Amniotic epithelial cell (primary cell): ENCODE measurements around the gene LIMS2.

ENCODE experiments used
- DNase-seq: peaks from one replicate; pipeline ENCODE4 v3.0.0-alpha.2; 2010; ENCODE audit warnings: low read depth

The LIMS2 gene

DNA sequence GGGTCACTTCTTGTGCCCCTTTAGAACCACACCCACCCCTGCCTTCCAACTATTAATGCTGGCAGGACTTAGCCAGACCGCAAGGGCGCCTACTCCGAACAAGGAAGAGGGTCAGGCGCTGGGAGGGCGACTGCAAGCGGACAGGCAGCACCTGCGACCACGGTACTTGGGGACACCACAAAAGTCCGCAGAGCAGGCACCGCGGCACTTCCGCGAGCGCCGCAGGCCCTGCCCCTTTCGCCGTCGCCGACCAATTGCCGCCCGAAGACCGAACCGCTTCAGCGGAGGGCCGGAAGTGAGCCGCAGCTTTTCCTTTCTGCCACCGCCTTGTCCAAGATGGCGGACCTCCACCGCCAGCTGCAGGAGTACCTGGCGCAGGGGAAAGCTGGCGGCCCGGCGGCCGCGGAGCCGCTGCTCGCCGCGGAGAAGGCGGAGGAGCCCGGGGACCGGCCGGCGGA lies 25.9 kb upstream of the LIMS2 start, which contains the start of gene SFT2D3:
Gene SFT2D3 (plus strand): TSS at position 305 of the 458 bp plus-strand sequence. CDS start 32 bp downstream, at position 337.
- peak; percentile 87 for DNase-seq

DNA sequence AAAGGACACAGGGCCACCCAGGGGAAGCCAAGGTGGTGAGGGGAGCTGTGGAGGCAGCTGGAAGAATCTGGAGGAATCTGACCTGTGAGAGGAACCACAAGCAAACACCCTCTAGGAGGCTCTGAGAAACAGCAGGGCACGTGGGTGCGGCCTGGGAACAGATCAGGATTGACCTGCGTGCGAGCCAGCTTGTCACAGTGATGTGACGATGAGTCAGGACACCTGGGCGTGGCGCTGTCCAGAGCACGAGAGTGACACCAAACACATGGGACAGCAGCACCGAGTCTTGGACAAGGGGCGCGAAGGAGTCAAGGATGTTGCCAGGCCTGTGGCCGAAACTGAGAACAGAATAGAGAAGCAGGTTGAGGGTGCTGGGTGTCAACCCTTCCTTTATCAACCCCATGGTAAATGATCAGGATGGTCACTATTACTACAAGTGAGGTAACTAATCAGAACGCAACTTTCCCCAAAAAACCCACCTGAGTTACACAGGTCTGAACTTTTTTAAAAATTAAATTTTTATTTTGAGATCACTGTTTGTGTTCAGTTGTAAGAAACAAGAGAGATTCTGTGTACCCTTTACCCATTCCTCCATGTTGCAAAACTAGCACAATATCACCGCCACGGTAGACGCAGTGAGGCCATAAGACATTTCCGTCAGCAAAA lies 25.3 kb upstream of the LIMS2 start:
- no peak for DNase-seq

DNA sequence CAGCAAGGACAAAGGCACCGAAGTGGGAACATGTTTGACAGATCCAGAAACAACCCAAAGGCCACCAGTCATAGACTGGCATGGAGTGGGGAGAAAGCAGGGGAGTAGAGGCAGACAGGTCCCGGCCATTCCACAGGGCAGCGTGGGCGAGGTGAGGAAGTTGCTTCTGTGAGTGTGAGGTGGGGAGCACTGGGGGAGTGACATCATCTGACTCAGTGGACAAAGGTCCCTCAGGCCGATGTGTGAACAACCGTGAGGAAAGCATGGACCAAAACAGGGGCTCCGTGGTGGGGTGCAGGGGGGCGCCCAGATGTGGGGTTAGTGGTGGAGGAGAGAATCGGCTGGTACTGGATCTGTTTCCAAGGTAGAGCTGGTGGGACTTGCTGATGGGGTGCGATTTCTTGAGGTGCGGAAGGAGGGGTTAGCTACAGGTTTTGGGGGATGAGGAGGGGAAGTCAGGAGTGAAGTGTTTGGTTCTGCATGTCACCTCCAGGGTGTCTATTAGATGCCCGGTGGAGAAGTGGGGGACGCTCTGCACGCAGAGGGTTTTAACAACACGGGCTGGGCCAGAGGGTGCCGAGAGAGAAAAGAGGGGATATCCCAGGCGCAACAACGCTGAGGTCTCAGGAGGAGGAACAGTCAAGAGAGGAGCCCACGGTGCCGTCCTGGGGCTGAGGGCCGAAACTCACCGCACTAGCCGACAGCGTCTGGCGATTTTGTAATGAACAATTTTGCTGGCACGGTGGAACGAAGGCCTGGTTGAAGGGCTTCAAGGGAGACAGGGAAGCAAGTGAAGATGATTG lies 23.4 kb upstream of the LIMS2 start:
- DNase-seq = no peak

DNA sequence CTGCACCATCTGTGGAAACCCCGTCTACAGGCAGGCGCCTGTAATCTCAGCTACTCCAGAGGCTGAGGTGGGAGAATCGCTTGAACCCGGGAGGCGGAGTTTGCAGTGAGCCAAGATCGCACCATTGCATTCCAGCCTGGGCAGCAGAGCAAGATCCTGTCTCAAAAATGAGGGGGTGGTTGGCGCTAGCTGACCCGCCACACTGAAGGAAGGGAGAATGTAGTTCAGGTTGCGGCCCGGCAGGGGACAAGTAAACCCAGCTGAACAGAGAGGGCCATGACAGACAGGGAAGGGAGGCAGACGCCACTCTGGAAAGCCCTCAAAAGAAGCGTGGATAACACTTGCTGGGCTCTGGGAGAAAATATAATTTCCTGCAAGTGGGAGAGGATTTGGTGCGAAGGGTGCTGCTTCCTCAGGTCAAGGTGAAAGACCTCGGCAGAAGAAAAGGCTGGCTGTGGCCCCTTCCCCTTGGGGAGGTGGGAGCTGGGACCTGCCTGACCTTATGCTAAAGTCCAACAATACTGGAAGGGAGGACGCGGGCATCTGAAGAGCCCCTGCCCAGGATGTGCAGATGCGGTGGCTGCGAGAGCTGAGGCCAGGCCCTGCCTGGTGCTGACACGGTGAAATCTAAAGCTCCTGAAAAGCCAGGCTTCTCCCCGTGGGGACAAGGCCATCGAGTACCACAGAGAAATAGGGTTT lies 22.3 kb upstream of the LIMS2 start:
- no peak for DNase-seq

- no peak for DNase-seq
These were observed 20.5 kb upstream of the LIMS2 start for GRCh38 chr2:127695491-127696472.

DNA sequence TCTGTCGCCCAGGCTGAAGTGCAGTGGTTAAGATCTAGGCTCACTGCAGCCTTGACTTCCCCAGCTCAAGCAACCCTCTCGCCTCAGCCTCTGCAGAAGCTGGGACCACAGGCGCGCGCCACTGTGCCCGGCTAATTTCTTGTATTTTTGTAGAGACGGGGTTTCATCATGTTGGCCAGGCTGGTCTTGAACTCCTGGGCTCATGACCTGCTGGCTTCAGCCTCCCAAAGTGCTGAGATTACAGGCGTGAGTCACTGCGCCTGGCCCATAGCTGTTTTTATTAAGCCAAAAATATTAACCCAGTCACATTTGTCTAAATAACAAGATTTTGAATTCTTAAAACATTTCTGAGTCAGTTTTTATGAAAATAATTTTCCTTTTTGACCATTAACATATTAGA lies 19.7 kb upstream of the LIMS2 start:
- no peak for DNase-seq

DNA sequence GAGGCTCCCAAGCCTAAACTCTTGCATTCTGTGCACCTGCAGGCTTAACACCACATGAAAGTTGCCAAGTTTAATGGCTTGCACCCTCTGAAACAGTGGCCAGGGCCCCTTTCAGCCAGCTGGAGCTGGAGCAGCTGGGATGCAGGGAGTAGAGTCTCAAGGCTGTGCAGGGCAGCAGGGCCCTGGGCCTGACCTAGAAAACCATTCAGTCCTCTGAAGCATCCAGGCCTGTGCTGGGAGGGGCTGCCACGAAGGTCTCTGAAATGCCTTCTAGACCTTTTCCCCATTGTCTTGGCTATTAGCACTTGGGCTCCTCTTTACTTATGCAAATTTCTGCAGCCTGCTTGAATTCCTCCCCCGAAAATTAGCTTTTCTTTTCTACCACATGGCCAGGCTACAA lies 15.4 kb upstream of the LIMS2 start:
- DNase-seq = no peak

- no peak for DNase-seq
These were observed 13.1 kb upstream of the LIMS2 start for GRCh38 chr2:127688405-127688804.

- DNase-seq = peak; percentile 91
These were observed 10.2 kb upstream of the LIMS2 start for GRCh38 chr2:127685410-127686080.

DNA sequence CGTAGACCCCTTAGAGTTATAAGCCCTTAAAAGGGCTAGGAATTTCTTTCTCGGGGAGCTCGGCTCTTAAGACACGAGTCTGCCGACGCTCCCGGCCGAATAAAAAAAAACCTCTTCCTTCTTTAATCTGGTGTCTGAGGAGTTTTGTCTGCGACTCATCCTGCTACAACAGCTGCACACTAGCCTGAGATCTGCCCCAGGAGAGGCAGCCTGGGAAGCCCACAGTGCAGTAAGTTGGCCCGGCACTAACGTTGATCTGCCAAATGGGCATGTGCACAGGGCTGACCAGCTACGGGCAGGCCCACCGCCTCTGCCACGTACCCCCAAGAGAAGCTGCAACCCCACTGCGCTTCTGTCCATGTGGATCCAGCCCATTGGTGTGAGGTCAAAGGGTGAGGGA lies 8.4 kb upstream of the LIMS2 start:
- peak; percentile 22 for DNase-seq

GRCh38 chr2:127683056-127683455 lies 7.7 kb upstream of the LIMS2 start:
- DNase-seq = no peak

DNA sequence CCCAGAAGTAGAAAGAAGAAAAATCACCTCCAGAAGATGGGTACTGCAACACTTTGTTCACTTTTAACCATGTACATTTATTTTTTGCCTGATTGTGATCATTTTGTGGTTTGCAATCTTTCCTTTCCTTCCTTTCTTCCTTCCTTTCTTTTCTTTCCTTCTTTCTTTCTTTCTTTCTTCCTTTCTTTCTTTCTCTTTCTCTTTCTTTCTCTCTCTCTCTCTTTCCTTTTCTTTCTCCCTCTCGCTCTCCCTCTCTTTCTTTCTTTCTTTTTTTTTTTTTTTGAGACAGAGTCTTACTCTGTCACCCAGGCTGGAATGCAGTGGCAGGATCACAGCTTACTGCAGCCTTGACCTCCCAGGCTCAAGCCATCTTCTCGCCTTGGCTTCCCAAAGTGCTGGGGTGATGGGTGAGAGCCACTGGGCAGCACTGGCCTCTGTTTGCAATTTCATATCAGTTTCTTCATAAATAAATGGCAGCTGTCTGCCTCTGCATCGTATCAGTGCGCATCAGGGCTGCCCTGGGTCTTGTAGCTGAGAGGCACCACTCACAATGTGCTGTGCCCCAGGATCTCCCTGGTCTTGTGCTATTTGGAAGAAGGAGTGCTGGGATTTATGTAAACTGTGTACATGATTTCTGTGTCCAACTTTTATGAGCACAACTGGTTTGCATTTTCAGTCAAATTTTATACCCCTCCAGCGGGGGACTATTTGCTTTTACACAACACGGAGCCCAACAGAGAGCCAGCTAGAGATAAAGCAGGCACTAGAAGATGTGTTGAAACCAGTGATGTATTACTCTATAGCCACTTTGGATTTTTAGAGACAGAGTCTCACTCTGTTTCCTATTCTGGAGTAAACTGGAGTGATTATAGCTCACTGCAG lies 6.9 kb upstream of the LIMS2 start:
- peak; percentile 43 for DNase-seq

DNA sequence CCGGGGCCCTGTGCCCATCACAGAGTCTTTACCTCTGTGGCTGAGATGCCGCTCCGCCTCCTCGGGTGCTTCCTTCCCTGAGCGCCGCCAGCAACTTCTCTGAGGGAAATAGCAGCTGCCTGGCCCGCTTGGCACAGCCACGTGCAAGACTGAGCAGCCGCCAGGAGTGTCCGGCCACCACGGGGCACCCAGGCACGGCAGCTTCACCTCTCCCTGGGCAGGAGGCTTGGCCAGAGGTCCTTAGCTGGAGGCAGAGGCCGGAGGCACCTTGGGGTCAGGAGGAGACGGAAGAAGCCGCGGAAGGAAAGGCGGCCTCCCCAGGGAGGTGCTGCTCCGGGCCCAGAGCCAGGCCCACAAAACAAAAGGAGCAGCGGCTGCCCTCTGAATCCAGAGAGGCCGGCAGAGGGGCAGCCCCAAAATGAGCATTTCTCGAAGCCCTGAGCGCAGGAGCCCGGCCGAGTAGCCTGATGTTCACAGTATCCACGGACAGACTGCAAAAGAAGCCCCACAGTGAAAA lies 6.0 kb upstream of the LIMS2 start:
- DNase-seq = no peak

- no peak for DNase-seq
These were observed 5.5 kb upstream of the LIMS2 start for GRCh38 chr2:127680706-127681287.

- no peak for DNase-seq
These were observed 4.5 kb upstream of the LIMS2 start for GRCh38 chr2:127679680-127680361.

GRCh38 chr2:127678991-127679390 lies 3.7 kb upstream of the LIMS2 start:
- no peak for DNase-seq

GRCh38 chr2:127678531-127678930 lies 3.2 kb upstream of the LIMS2 start:
- no peak for DNase-seq

DNA sequence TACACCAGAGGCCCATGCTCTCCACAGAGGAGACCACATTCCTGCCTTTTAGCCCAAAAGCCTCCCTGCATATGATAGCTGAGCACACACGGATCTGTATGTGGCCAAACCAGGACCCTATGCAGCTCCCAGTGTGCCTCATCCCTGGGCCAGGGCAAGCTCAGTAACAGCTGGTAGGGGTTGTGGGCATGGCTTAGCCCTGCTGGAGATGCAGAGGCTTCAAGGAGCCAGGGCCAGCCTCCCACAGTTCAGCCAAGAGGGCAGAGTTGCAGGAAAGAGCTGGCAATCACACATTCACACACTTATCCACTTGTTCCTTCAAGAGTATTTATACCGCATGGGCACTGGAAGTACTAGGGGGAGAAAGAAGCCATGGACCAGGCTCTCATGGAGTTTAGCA lies 1.6 kb upstream of the LIMS2 start:
- no peak for DNase-seq
